Colonic mucosa (tissue), 4 donors: ENCODE measurements around the gene FARP1. TPM values are rescaled to one million over a fixed set of nuclear protein-coding genes. Genes with fewer than 3 reads are reported as not detected.

Source experiments
- DNase-seq: peaks from one replicate; pipeline ENCODE4 v3.0.0-alpha.2; 2020
- H3K27ac ChIP-seq: fragments of 200-600 bp; one replicate; pipeline ENCODE4 v1.8.0; 2021
- H3K27me3 ChIP-seq: fragments of 200-600 bp; one replicate; pipeline ENCODE4 v1.8.0; 2021
- H3K36me3 ChIP-seq: fragments of 200-600 bp; one replicate; pipeline ENCODE4 v1.8.0; 2021
- H3K4me1 ChIP-seq: fragments of 200-600 bp; one replicate; pipeline ENCODE4 v1.8.0; 2021; ENCODE audit warnings: mild to moderate bottlenecking
- H3K4me3 ChIP-seq: fragments of 200-600 bp; one replicate; pipeline ENCODE4 v1.8.0; 2021
- H3K9ac ChIP-seq, 2 donors: one replicate each; pipeline ENCODE4 v1.7.0; 2013; ENCODE audit warnings: control low read depth in 2 of 2, low read depth in 2 of 2, low read length in 2 of 2
- H3K9me3 ChIP-seq: fragments of 200-600 bp; one replicate; pipeline ENCODE4 v1.8.0; 2021
- CTCF ChIP-seq: fragments of 200-600 bp; IDR thresholded peaks from one replicate; pipeline ENCODE4 v1.8.0; 2022; ENCODE audit warnings: antibody characterized with exemption, mild to moderate bottlenecking
- intact Hi-C: fragments of 100-400 bp; cut with DNase I; formaldehyde crosslinking; loops from one replicate; pipeline ENCODE4 v1.14.1; 2022
- total RNA-seq, 2 donors: library from RNA; stranded (reverse); fragmentation: NEBNext Ultra II Directional in 1 of 2; extraction: Animal tissue kit (Norgen Biotek cat#: 25700) in 1 of 2; gene quantifications; one replicate each; pipeline ENCODE4 v1.2.1, GENCODE V29; 2021
- donor health status: healthy.
- donor health status: DM: no; HTN: no; CAD: no.
- donor health status: DM: no; HTN: no; CAD: no.

Gene FARP1
- total RNA-seq, 2 donors from 2014 or later: 39.1 to 53.5 TPM

GRCh38 chr13:98285317-98285716, 142.4 kb downstream of the FARP1 start:
- intact Hi-C loops: no loop called here
- H3K9me3 ChIP-seq: no peaks in the 10 kb centered on the region
- no peak overlapping the region for H3K27ac ChIP-seq
- H3K36me3 ChIP-seq: no peaks in the 10 kb centered on the region
- no peaks in the 10 kb centered on the region for H3K4me1 ChIP-seq
- no peak for DNase-seq
- no peak overlapping the region for H3K4me3 ChIP-seq
- no peaks in the 10 kb centered on the region for H3K27me3 ChIP-seq
- no peak for TF ChIP-seq CTCF
- no peak overlapping the region for H3K9ac ChIP-seq

GRCh38 chr13:98285852-98286594, 143.1 kb downstream of the FARP1 start:
- Histone ChIP-seq H3K4me3 (no peak overlapping the region), H3K9ac (no peak overlapping the region), H3K36me3 (no peaks in the 10 kb centered on the region), H3K27ac (no peak overlapping the region), H3K27me3 (no peaks in the 10 kb centered on the region), H3K4me1 (no peaks in the 10 kb centered on the region), H3K9me3 (no peaks in the 10 kb centered on the region)
- no peak for DNase-seq
- no peak for TF ChIP-seq CTCF
- intact Hi-C loops: no loop called here

GRCh38 chr13:98286799-98287198, 143.9 kb downstream of the FARP1 start:
- no peaks in the 10 kb centered on the region for H3K4me1 ChIP-seq
- DNase-seq: no peak
- H3K36me3 ChIP-seq: no peaks in the 10 kb centered on the region
- intact Hi-C loops: no loop called here
- no peak overlapping the region for H3K9ac ChIP-seq
- no peak for TF ChIP-seq CTCF
- H3K27ac ChIP-seq: no peak overlapping the region
- no peaks in the 10 kb centered on the region for H3K9me3 ChIP-seq
- H3K27me3 ChIP-seq: no peaks in the 10 kb centered on the region
- H3K4me3 ChIP-seq: no peak overlapping the region

- intact Hi-C loops: no loop called here
- no peak overlapping the region for H3K9ac ChIP-seq
- no peaks in the 10 kb centered on the region for H3K27me3 ChIP-seq
- H3K27ac ChIP-seq: no peak overlapping the region
- H3K9me3 ChIP-seq: no peaks in the 10 kb centered on the region
- no peak for DNase-seq
- no peak for TF ChIP-seq CTCF
- no peaks in the 10 kb centered on the region for H3K36me3 ChIP-seq
- H3K4me1 ChIP-seq: no peaks in the 10 kb centered on the region
- H3K4me3 ChIP-seq: no peak overlapping the region
Measured at GRCh38 chr13:98288211-98288610, 145.3 kb downstream of the FARP1 start.

GRCh38 chr13:98289339-98289945, 146.5 kb downstream of the FARP1 start:
- no peak overlapping the region for H3K4me3 ChIP-seq
- DNase-seq: no peak
- intact Hi-C loops: no loop called here
- H3K36me3 ChIP-seq: no peaks in the 10 kb centered on the region
- no peaks in the 10 kb centered on the region for H3K27me3 ChIP-seq
- no peaks in the 10 kb centered on the region for H3K9me3 ChIP-seq
- H3K4me1 ChIP-seq: no peaks in the 10 kb centered on the region
- no peak overlapping the region for H3K9ac ChIP-seq
- TF ChIP-seq CTCF: no peak
- no peak overlapping the region for H3K27ac ChIP-seq
